ENCODE data around the gene CPVL. TPM values are rescaled to one million over a fixed set of nuclear protein-coding genes. Genes with fewer than 3 reads are reported as not detected.
A peak's percentile ranks its signal among the peaks of the same experiment; 100 is the strongest.

CPVL gene
- total RNA-seq, 1 experiment from 2014 or later = 27.5 TPM

GRCh38 chr7:29003703-29004102 is 142.6 kb downstream of the CPVL start:
- no peak for DNase-seq (ENCODE audit: low spot score)

- no peak for DNase-seq (ENCODE audit: low spot score)
Observed at GRCh38 chr7:29000717-29001076, 145.6 kb downstream of the CPVL start.

- DNase-seq (ENCODE audit: low spot score) = no peak
Observed at GRCh38 chr7:28999895-29000716, 146.2 kb downstream of the CPVL start.

GRCh38 chr7:28999427-28999826 is 146.9 kb downstream of the CPVL start:
- DNase-seq (ENCODE audit: low spot score) = no peak

- DNase-seq (ENCODE audit: low spot score) = no peak
Observed at GRCh38 chr7:28998105-28998504, 148.2 kb downstream of the CPVL start.

GRCh38 chr7:28996836-28997235 is 149.5 kb downstream of the CPVL start:
- no peak for DNase-seq (ENCODE audit: low spot score)

GRCh38 chr7:28993371-28993770 is 153.0 kb downstream of the CPVL start:
- no peak for DNase-seq (ENCODE audit: low spot score)

- no peak for DNase-seq (ENCODE audit: low spot score)
Observed at GRCh38 chr7:28992798-28993197, 153.5 kb downstream of the CPVL start.

- no peak for DNase-seq (ENCODE audit: low spot score)
Observed at GRCh38 chr7:28990200-28990960, 156.0 kb downstream of the CPVL start.

- no peak for DNase-seq (ENCODE audit: low spot score)
Observed at GRCh38 chr7:28989211-28989980, 156.9 kb downstream of the CPVL start.

- peak; percentile 85 for DNase-seq (ENCODE audit: low spot score)
Observed at GRCh38 chr7:28988810-28989209, 157.5 kb downstream of the CPVL start.

GRCh38 chr7:28988091-28988490 is 158.2 kb downstream of the CPVL start:
- no peak for DNase-seq (ENCODE audit: low spot score)

GRCh38 chr7:28986765-28987110 is 159.6 kb downstream of the CPVL start:
- DNase-seq (ENCODE audit: low spot score) = no peak

GRCh38 chr7:28986028-28986764 is 160.1 kb downstream of the CPVL start:
- DNase-seq (ENCODE audit: low spot score) = no peak

GRCh38 chr7:28984631-28985030 is 161.7 kb downstream of the CPVL start:
- peak; percentile 87 for DNase-seq (ENCODE audit: low spot score)

- DNase-seq (ENCODE audit: low spot score) = no peak
Observed at GRCh38 chr7:28984217-28984616, 162.1 kb downstream of the CPVL start.

GRCh38 chr7:28983396-28984190 is 162.7 kb downstream of the CPVL start:
- no peak for DNase-seq (ENCODE audit: low spot score)

GRCh38 chr7:28981161-28981465 is 165.2 kb downstream of the CPVL start:
- DNase-seq (ENCODE audit: low spot score) = no peak

- DNase-seq (ENCODE audit: low spot score) = peak; percentile 40
Observed at GRCh38 chr7:28980451-28981160, 165.7 kb downstream of the CPVL start.

GRCh38 chr7:28979776-28980175 is 166.6 kb downstream of the CPVL start:
- no peak for DNase-seq (ENCODE audit: low spot score)

GRCh38 chr7:28977881-28978280 is 168.5 kb downstream of the CPVL start:
- DNase-seq (ENCODE audit: low spot score) = no peak
